Fibroblast of lung (primary cell): ENCODE data around the gene PPARG.

ENCODE experiments used
- CTCF ChIP-seq, 2 donors: IDR thresholded peaks in 1 of 2; conservative IDR thresholded peaks in 1 of 2; 1 replicate in 1 of 2; 2 replicates in 1 of 2; pipeline ENCODE4 v1.5.1; 2011 to 2012; ENCODE audit warnings: low read length in 2 of 2, control low read depth in 1 of 2, inconsistent platforms in 1 of 2, low read depth in 1 of 2, mild to moderate bottlenecking in 1 of 2
- EZH2 ChIP-seq: IDR thresholded peaks from 2 replicates; pipeline ENCODE4 v1.5.1; 2012; ENCODE audit warnings: low read length, control low read depth, mild to moderate bottlenecking; ENCODE audit errors: missing control alignments

- TF ChIP-seq CTCF (conservative IDR thresholded peaks at IDR 0.05 in 1 of 2, IDR thresholded peaks at IDR 0.05 in 1 of 2; ENCODE audit: low read depth in 1 of 2, low read length in 2 of 2) (no peak), EZH2 (no peak)
These were observed 182.4 kb downstream of the PPARG start for GRCh38 chr3:12471241-12471640.
